HepG2 (cell line): Measurements from ENCODE around the gene NPB. TPM values are rescaled to one million over a fixed set of nuclear protein-coding genes. Genes with fewer than 3 reads are reported as not detected.

Source experiments
- BRCA1 ChIP-seq: sonication (generic); formaldehyde crosslinking; IDR thresholded peaks from 2 replicates; pipeline ENCODE4 v1.4.0; 2020; ENCODE audit warnings: missing genetic modification reagents
- CBX5 ChIP-seq: sonication (generic); formaldehyde crosslinking; IDR thresholded peaks from 2 replicates; pipeline ENCODE4 v1.4.0; 2020; ENCODE audit warnings: missing genetic modification reagents, borderline replicate concordance
- ETV6 ChIP-seq: sonication (generic); formaldehyde crosslinking; conservative IDR thresholded peaks from 2 replicates; pipeline ENCODE4 v1.4.0; 2020; ENCODE audit warnings: missing genetic modification reagents
- FOXA1 ChIP-seq, 2 experiments: fragments of 450-650 bp in 1 of 2; sonication (generic) in 1 of 2; formaldehyde crosslinking in 1 of 2; IDR thresholded peaks; 2 replicates each; pipeline versions ENCODE4 v1.4.0 to v1.6.1; 2016 to 2020; ENCODE audit warnings: missing genetic modification reagents in 1 of 2
- GABPB1 ChIP-seq: IDR thresholded peaks from 2 replicates; pipeline ENCODE4 v1.6.1; 2016; ENCODE audit warnings: mild to moderate bottlenecking, missing genetic modification reagents, moderate library complexity, missing compliant biosample characterization
- GATA4 ChIP-seq: sonication (generic); IDR thresholded peaks from 2 replicates; pipeline ENCODE4 v1.6.1; 2016; ENCODE audit warnings: antibody characterized with exemption, low read depth, borderline replicate concordance
- HOXA3 ChIP-seq: sonication (generic); formaldehyde crosslinking; IDR thresholded peaks from 2 replicates; pipeline ENCODE4 v1.5.0; 2020; ENCODE audit warnings: missing genetic modification reagents
- IKZF1 ChIP-seq: fragments of 450-650 bp; IDR thresholded peaks from 2 replicates; pipeline ENCODE4 v1.7.1; 2016
- KDM5A ChIP-seq: fragments of 200-600 bp; sonication (generic); IDR thresholded peaks from 2 replicates; pipeline ENCODE4 v1.7.0; 2018; ENCODE audit warnings: antibody characterized with exemption, mild to moderate bottlenecking, low read length, borderline replicate concordance
- NFATC3 ChIP-seq: sonication (generic); formaldehyde crosslinking; IDR thresholded peaks from 2 replicates; pipeline ENCODE4 v1.5.1; 2020; ENCODE audit warnings: mild to moderate bottlenecking, missing genetic modification reagents
- NKX3-1 ChIP-seq: sonication (generic); formaldehyde crosslinking; IDR thresholded peaks from 2 replicates; pipeline ENCODE4 v1.5.0; 2020; ENCODE audit warnings: missing genetic modification reagents
- NRL ChIP-seq: sonication (generic); formaldehyde crosslinking; IDR thresholded peaks from 2 replicates; pipeline ENCODE4 v1.5.0; 2020; ENCODE audit warnings: missing genetic modification reagents, mild to moderate bottlenecking, moderate library complexity, borderline replicate concordance
- RARA ChIP-seq: IDR thresholded peaks from 2 replicates; pipeline ENCODE4 v1.6.1; 2016; ENCODE audit warnings: missing genetic modification reagents, missing compliant biosample characterization
- RARG ChIP-seq: sonication (generic); formaldehyde crosslinking; IDR thresholded peaks from 2 replicates; pipeline ENCODE4 v1.4.0; 2020; ENCODE audit warnings: low read depth, mild to moderate bottlenecking, missing genetic modification reagents
- SRY ChIP-seq: sonication (generic); formaldehyde crosslinking; IDR thresholded peaks from 2 replicates; pipeline ENCODE4 v1.8.0; 2022; ENCODE audit warnings: mild to moderate bottlenecking, missing genetic modification reagents
- ZNF446 ChIP-seq: sonication (generic); formaldehyde crosslinking; IDR thresholded peaks from 2 replicates; pipeline ENCODE4 v1.5.0; 2020; ENCODE audit warnings: mild to moderate bottlenecking, missing genetic modification reagents
- polyA plus RNA-seq, 8 experiments: library from polyadenylated mRNA; depleted of rRNA in 3 of 8; stranded (reverse) in 7 of 8; unstranded in 1 of 8; fragments of >200 nt; fragmentation: Illumina TruSeq in 4 of 8; extraction: Trizol in 4 of 8; gene quantifications; 2 replicates each; pipeline versions ENCODE4 v1.2.1 to v1.2.3, GENCODE V29; 2011 to 2016; ENCODE audit warnings: low read depth in 4 of 8, missing spikeins in 1 of 8, mixed read lengths in 1 of 8; ENCODE audit not compliant: insufficient read depth in 1 of 8
- total RNA-seq, 5 experiments: library from RNA; depleted of rRNA; stranded (reverse); fragments of >200 nt; fragmentation: Illumina TruSeq; extraction: Trizol; gene quantifications; 2 replicates each; pipeline ENCODE4 v1.2.3, GENCODE V29; 2016; ENCODE audit warnings: low read depth in 1 of 5
- TF ChIP-seq, protein P1 (sequence below): sonication (generic); formaldehyde crosslinking; conservative IDR thresholded peaks from 2 replicates; pipeline ENCODE4 v1.4.0; 2020; ENCODE audit warnings: missing genetic modification reagents
- TF ChIP-seq, protein P2 (sequence below): sonication (generic); formaldehyde crosslinking; IDR thresholded peaks from 2 replicates; pipeline ENCODE4 v1.8.1; 2023; ENCODE audit warnings: mild to moderate bottlenecking, moderate library complexity, missing genetic modification reagents
- TF ChIP-seq, protein P3 (sequence below): sonication (generic); formaldehyde crosslinking; IDR thresholded peaks from 2 replicates; pipeline ENCODE4 v1.5.1; 2020; ENCODE audit warnings: mild to moderate bottlenecking, missing genetic modification reagents, moderate library complexity
- TF ChIP-seq, protein P4 (sequence below): sonication (generic); formaldehyde crosslinking; IDR thresholded peaks from 2 replicates; pipeline ENCODE4 v1.4.0; 2020; ENCODE audit warnings: mild to moderate bottlenecking, missing genetic modification reagents

Gene NPB
- total and polyA plus RNA-seq, 2 of the 13 experiments (the other 11 are each of a cell fraction or from before 2014, with no cell fraction given), result 0.11 to 0.93 TPM

GRCh38 chr17:81890447-81891302 lies 11.4 kb upstream of the NPB start (continued):
- TF ChIP-seq KDM5A (peak; percentile 17; the same call in 1 of the 2 replicates), RARA (CRISPR knock-in tag) (no peak), IKZF1 (no peak), SRY (peak; percentile 82; the same call in 1 of the 2 replicates), BRCA1 (CRISPR knock-in tag) (no peak), NKX3-1 (CRISPR knock-in tag) (peak; percentile 26; the same call in 1 of the 2 replicates), RARG (no peak), GATA4 (no peak), NFATC3 (CRISPR knock-in tag) (peak; percentile 38; the same call in 1 of the 2 replicates), ZNF446 (CRISPR knock-in tag) (no peak), ETV6 (0 out of 2 replicates have a peak, but pooled peaks have one; percentile 36), HOXA3 (CRISPR knock-in tag) (peak; percentile 25; the same call in 1 of the 2 replicates), NRL (CRISPR knock-in tag) (peak; percentile 79; the same call in 1 of the 2 replicates), FOXA1 (IDR thresholded peaks at IDR 0.05) (no peak), FOXA1 (CRISPR knock-in tag; IDR thresholded peaks at IDR 0.05) (0 out of 2 replicates have a peak, but pooled peaks have one; percentile 10), GABPB1 (peak; percentile 59; the same call in 1 of the 2 replicates), CBX5 (CRISPR knock-in tag) (0 out of 2 replicates have a peak, but pooled peaks have one; percentile 30)
- TF ChIP-seq, protein P1, sequence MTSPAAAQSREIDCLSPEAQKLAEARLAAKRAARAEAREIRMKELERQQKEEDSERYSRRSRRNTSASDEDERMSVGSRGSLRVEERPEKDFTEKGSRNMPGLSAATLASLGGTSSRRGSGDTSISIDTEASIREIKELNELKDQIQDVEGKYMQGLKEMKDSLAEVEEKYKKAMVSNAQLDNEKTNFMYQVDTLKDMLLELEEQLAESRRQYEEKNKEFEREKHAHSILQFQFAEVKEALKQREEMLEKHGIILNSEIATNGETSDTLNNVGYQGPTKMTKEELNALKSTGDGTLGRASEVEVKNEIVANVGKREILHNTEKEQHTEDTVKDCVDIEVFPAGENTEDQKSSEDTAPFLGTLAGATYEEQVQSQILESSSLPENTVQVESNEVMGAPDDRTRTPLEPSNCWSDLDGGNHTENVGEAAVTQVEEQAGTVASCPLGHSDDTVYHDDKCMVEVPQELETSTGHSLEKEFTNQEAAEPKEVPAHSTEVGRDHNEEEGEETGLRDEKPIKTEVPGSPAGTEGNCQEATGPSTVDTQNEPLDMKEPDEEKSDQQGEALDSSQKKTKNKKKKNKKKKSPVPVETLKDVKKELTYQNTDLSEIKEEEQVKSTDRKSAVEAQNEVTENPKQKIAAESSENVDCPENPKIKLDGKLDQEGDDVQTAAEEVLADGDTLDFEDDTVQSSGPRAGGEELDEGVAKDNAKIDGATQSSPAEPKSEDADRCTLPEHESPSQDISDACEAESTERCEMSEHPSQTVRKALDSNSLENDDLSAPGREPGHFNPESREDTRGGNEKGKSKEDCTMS (CRISPR knock-in tag), result no peak
- TF ChIP-seq, protein P2, sequence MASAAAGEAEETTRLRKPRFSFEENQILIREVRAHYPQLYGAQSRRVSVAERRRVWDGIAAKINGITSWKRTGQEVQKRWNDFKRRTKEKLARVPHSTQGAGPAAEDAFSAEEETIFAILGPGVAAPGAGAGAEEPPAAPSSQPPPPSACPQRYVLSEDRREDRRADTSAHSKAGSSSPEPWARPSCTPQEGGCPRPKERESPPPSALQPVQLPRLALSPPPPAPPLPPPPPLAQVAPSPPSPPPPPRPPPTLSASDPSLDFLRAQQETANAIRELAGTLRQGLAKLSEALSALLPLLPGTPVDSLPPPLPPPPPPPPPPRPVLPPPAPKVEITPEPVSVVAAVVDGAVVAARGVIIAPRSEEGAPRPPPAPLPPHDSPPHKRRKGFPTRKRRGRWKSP (CRISPR knock-in tag), result peak; percentile 19; the same call in 1 of the 2 replicates
- TF ChIP-seq, protein P3, sequence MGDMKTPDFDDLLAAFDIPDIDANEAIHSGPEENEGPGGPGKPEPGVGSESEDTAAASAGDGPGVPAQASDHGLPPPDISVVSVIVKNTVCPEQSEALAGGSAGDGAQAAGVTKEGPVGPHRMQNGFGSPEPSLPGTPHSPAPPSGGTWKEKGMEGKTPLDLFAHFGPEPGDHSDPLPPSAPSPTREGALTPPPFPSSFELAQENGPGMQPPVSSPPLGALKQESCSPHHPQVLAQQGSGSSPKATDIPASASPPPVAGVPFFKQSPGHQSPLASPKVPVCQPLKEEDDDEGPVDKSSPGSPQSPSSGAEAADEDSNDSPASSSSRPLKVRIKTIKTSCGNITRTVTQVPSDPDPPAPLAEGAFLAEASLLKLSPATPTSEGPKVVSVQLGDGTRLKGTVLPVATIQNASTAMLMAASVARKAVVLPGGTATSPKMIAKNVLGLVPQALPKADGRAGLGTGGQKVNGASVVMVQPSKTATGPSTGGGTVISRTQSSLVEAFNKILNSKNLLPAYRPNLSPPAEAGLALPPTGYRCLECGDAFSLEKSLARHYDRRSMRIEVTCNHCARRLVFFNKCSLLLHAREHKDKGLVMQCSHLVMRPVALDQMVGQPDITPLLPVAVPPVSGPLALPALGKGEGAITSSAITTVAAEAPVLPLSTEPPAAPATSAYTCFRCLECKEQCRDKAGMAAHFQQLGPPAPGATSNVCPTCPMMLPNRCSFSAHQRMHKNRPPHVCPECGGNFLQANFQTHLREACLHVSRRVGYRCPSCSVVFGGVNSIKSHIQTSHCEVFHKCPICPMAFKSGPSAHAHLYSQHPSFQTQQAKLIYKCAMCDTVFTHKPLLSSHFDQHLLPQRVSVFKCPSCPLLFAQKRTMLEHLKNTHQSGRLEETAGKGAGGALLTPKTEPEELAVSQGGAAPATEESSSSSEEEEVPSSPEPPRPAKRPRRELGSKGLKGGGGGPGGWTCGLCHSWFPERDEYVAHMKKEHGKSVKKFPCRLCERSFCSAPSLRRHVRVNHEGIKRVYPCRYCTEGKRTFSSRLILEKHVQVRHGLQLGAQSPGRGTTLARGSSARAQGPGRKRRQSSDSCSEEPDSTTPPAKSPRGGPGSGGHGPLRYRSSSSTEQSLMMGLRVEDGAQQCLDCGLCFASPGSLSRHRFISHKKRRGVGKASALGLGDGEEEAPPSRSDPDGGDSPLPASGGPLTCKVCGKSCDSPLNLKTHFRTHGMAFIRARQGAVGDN (CRISPR knock-in tag), result peak; percentile 42
- TF ChIP-seq, protein P4, sequence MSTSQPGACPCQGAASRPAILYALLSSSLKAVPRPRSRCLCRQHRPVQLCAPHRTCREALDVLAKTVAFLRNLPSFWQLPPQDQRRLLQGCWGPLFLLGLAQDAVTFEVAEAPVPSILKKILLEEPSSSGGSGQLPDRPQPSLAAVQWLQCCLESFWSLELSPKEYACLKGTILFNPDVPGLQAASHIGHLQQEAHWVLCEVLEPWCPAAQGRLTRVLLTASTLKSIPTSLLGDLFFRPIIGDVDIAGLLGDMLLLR (CRISPR knock-in tag), result no peak
- TF ChIP-seq, all 625 proteins: peak for 68
